ENCODE measurements around the gene SEMA6A.

DNA sequence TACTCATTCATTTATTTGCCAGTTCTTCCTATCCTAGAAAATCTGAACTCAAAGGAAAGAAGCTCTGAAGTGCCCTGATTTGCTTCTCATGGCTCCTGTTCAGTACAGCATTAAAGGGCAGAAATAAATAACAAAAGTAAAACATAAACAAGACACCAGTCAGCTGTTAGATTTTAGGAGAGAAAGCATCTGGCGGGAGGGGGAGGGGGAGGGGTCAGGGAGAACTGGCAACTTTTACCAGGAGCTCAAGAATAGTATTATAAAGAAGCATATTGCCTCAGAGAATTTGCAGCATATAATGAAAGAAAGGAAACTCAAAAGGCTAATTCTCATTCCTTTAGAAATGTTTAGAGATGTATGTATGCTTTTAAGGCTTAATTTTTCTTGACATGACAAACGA, 68.1 kb downstream of the SEMA6A start:
- TF ChIP-seq GATA2 (IDR thresholded peaks at IDR 0.05; ENCODE audit: low read depth, low read length) (no peak), GATA3 (IDR thresholded peaks at IDR 0.05; ENCODE audit: low read depth, low read length) (no peak)
